Neuronal stem cell (in vitro differentiated cells): ENCODE measurements around the gene CPNE9.

ENCODE experiments used
- DNase-seq: peaks from one replicate; pipeline ENCODE4 v3.0.0-alpha.2; 2013; ENCODE audit warnings: low spot score
- H2AFZ ChIP-seq: one replicate; pipeline ENCODE4 v1.6.1; 2013; ENCODE audit warnings: mild to moderate bottlenecking, low read length, inconsistent platforms
- H2AK5ac ChIP-seq: 2 replicates; pipeline ENCODE4 v1.6.1; 2013; ENCODE audit warnings: low read depth, mild to moderate bottlenecking, inconsistent platforms, low read length, moderate library complexity, mixed read lengths
- H2BK120ac ChIP-seq: 2 replicates; pipeline ENCODE4 v1.6.1; 2013; ENCODE audit warnings: low read depth, mild to moderate bottlenecking, inconsistent platforms, low read length, moderate library complexity, mixed read lengths
- H2BK12ac ChIP-seq: one replicate; pipeline ENCODE4 v1.6.1; 2013; ENCODE audit warnings: low read length, inconsistent platforms
- H2BK15ac ChIP-seq: 2 replicates; pipeline ENCODE4 v1.6.1; 2013; ENCODE audit warnings: mild to moderate bottlenecking, low read length, inconsistent platforms, mixed read lengths
- H2BK5ac ChIP-seq: one replicate; pipeline ENCODE4 v1.6.1; 2013; ENCODE audit warnings: inconsistent platforms, mild to moderate bottlenecking, low read length, moderate library complexity
- H3K14ac ChIP-seq: one replicate; pipeline ENCODE4 v1.6.1; 2013; ENCODE audit warnings: low read length, inconsistent platforms
- H3K18ac ChIP-seq: 2 replicates; pipeline ENCODE4 v1.6.1; 2013; ENCODE audit warnings: low read length, inconsistent platforms
- H3K23ac ChIP-seq: 2 replicates; pipeline ENCODE4 v1.6.1; 2013; ENCODE audit warnings: low read depth, mild to moderate bottlenecking, mixed read lengths, low read length, inconsistent platforms; ENCODE audit not compliant: poor library complexity
- H3K27ac ChIP-seq: replicated peaks from 3 replicates; pipeline ENCODE4 v1.5.1; 2013; ENCODE audit warnings: low read length, inconsistent platforms
- H3K27me3 ChIP-seq, 3 experiments: 2 replicates each; pipeline ENCODE4 v1.6.1; 2013; ENCODE audit warnings: low read length in 3 of 3, mild to moderate bottlenecking in 2 of 3, inconsistent platforms in 1 of 3, low read depth in 1 of 3, mixed read lengths in 1 of 3, moderate library complexity in 1 of 3; ENCODE audit not compliant: control insufficient read depth in 3 of 3, insufficient read depth in 3 of 3
- H3K36me3 ChIP-seq, 2 donors: replicated peaks in 1 of 2; 2 replicates each; pipeline ENCODE4 v1.6.1; 2013; ENCODE audit warnings: low read length in 2 of 2; ENCODE audit not compliant: control insufficient read depth in 2 of 2, insufficient read depth in 2 of 2
- H3K4ac ChIP-seq: 2 replicates; pipeline ENCODE4 v1.6.1; 2013; ENCODE audit warnings: inconsistent platforms, mild to moderate bottlenecking, low read length, moderate library complexity
- H3K4me1 ChIP-seq, 2 donors: 1 replicate in 1 of 2; 2 replicates in 1 of 2; pipeline ENCODE4 v1.6.1; 2013; ENCODE audit warnings: low read length in 2 of 2, low read depth in 1 of 2; ENCODE audit not compliant: control insufficient read depth in 2 of 2, insufficient read depth in 1 of 2
- H3K4me2 ChIP-seq: one replicate; pipeline ENCODE4 v1.6.1; 2013; ENCODE audit warnings: mild to moderate bottlenecking, low read length, inconsistent platforms; ENCODE audit not compliant: insufficient read depth, poor library complexity, severe bottlenecking
- H3K4me3 ChIP-seq, 2 donors: 2 replicates each; pipeline ENCODE4 v1.5.1; 2013; ENCODE audit warnings: low read length in 2 of 2, mild to moderate bottlenecking in 2 of 2, inconsistent platforms in 1 of 2, moderate library complexity in 1 of 2
- H3K79me1 ChIP-seq: one replicate; pipeline ENCODE4 v1.6.1; 2013; ENCODE audit warnings: low read depth, mild to moderate bottlenecking, inconsistent platforms, low read length, moderate library complexity
- H3K9ac ChIP-seq: one replicate; pipeline ENCODE4 v1.6.1; 2013; ENCODE audit warnings: mild to moderate bottlenecking, low read depth, low read length, inconsistent platforms; ENCODE audit not compliant: poor library complexity
- H3K9me3 ChIP-seq, 2 donors: replicated peaks in 1 of 2; 2 replicates each; pipeline versions ENCODE3 to v1.6.1; 2013; ENCODE audit warnings: low read length in 2 of 2, mild to moderate bottlenecking in 2 of 2, inconsistent platforms in 1 of 2, low read depth in 1 of 2, mixed read lengths in 1 of 2, moderate library complexity in 1 of 2; ENCODE audit not compliant: control insufficient read depth in 2 of 2, insufficient read depth in 1 of 2
- H4K8ac ChIP-seq: one replicate; pipeline ENCODE4 v1.6.1; 2013; ENCODE audit warnings: low read depth, mild to moderate bottlenecking, inconsistent platforms, low read length, moderate library complexity
- H4K91ac ChIP-seq: one replicate; pipeline ENCODE4 v1.6.1; 2013; ENCODE audit warnings: low read length, low read depth, mild to moderate bottlenecking, inconsistent platforms; ENCODE audit not compliant: poor library complexity
- WGBS, 2 donors: extraction: QIAGEN DNeasy Blood & Tissue Kit; methylation state at CpG; one replicate each; pipeline ENCODE4 v1.1.7; 2013; ENCODE audit warnings: missing lambda C conversion rate in 2 of 2, mixed read lengths in 1 of 2; ENCODE audit not compliant: insufficient read length in 2 of 2, insufficient replicate concordance in 1 of 2; ENCODE audit errors: extremely low coverage in 2 of 2; 5-methylcytosine and 5-hydroxymethylcytosine counted together

The CPNE9 gene

DNA sequence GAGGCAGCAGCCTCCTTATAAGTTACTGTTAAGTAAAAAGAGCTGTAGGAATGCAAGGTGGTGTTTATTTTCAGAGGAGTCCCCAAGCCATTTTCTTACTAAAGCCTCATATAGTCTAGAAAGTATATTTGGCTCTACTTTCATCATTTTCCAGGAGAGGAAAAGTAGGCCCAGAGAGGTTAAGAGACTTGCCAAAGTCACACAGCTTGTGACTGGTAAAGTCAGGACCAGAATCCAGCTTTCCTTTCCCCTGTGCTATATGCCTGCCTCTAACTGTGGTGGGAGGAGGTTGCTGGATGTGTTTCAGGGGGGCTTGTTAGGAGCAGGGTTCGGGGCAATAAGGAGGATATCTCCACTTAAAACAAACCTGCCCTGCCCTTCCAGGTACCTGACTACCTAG is 38.9 kb downstream of the CPNE9 start:
- H3K23ac ChIP-seq, result no peak overlapping the region
- no peak overlapping the region for H3K4ac ChIP-seq
- peaks cover 86 to 100% of the 10 kb centered on the region in 2 donors for H3K36me3 ChIP-seq
- no CpG with 5 or more reads among the region's 1 CpG for WGBS, 2 donors
- no peak overlapping the region for H2BK5ac ChIP-seq
- H4K91ac ChIP-seq, result no peak overlapping the region
- no peak overlapping the region for H3K4me3 ChIP-seq
- no peaks in the 10 kb centered on the region for H3K79me1 ChIP-seq
- H3K18ac ChIP-seq, result no peak overlapping the region
- no peak overlapping the region for H2AK5ac ChIP-seq
- DNase-seq, result no peak
- H3K4me2 ChIP-seq, result no peak overlapping the region
- no peaks in the 10 kb centered on the region for H3K9me3 ChIP-seq
- no peak overlapping the region for H4K8ac ChIP-seq
- no peak overlapping the region for H2AFZ ChIP-seq
- no peaks in the 10 kb centered on the region for H3K27me3 ChIP-seq
- no peak overlapping the region for H2BK15ac ChIP-seq
- H3K14ac ChIP-seq, result no peak overlapping the region
- H2BK12ac ChIP-seq, result no peak overlapping the region
- H2BK120ac ChIP-seq, result no peak overlapping the region
- no peak overlapping the region for H3K9ac ChIP-seq
- no peak overlapping the region for H3K27ac ChIP-seq
- H3K4me1 ChIP-seq, result no peaks in the 10 kb centered on the region

GRCh38 chr3:9743548-9743947 is 39.9 kb downstream of the CPNE9 start:
- Histone ChIP-seq H2BK5ac (no peak overlapping the region), H3K23ac (peak overlapping the region; percentile 76), H3K4me3 (no peak overlapping the region), H2BK120ac (no peak overlapping the region), H3K27ac (no peak overlapping the region), H3K4me2 (no peak overlapping the region), H3K36me3 (peaks cover 88 to 100% of the 10 kb centered on the region in 2 donors), H3K27me3 (no peaks in the 10 kb centered on the region), H2AFZ (no peak overlapping the region), H3K4ac (no peak overlapping the region), H3K9me3 (peaks cover 0 to 2% of the 10 kb centered on the region in 2 donors), H4K91ac (no peak overlapping the region), H3K4me1 (no peaks in the 10 kb centered on the region), H2AK5ac (no peak overlapping the region), H4K8ac (no peak overlapping the region), H3K14ac (no peak overlapping the region), H3K79me1 (no peaks in the 10 kb centered on the region), H2BK15ac (no peak overlapping the region), H2BK12ac (no peak overlapping the region), H3K18ac (no peak overlapping the region), H3K9ac (no peak overlapping the region)
- WGBS, 2 donors, result no CpG with 5 or more reads among the region's 18 CpGs
- DNase-seq, result no peak

DNA sequence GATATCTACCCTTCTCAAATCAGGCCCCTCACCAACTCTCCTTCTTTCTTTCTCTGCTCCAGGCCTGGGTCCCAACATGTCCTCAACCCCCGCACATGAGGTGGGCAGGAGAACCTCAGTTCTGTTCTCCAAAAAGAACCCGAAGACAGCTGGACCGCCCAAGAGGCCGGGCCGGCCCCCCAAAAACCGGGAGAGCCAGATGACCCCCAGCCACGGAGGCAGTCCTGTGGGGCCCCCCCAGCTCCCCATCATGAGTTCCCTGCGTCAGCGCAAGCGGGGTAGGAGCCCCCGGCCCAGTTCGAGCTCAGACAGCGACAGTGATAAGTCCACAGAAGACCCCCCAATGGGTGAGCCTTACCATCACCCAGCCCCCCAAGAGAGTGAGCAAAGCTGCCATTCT is 40.5 kb downstream of the CPNE9 start:
- H3K27me3 ChIP-seq, result no peaks in the 10 kb centered on the region
- WGBS, 2 donors, result no CpG with 5 or more reads among the region's 13 CpGs
- peaks cover 82 to 98% of the 10 kb centered on the region in 2 donors for H3K36me3 ChIP-seq

DNA sequence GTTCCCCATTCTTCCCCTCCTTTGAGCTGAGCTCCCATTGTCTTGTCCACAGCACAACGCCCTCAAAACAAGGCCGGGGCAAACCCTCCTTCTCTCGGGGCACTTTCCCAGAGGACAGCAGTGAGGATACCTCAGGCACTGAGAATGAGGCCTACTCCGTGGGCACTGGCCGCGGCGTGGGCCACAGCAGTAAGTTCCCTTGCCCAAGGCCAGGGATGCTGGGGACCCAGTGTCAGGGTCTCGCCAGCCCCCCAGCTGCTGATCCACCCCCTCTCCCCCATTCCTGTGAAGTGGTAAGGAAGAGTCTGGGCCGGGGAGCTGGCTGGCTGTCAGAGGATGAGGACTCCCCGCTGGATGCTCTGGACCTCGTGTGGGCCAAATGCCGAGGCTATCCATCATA is 41.9 kb downstream of the CPNE9 start:
- no peak overlapping the region for H2BK15ac ChIP-seq
- DNase-seq, result no peak
- H3K4ac ChIP-seq, result no peak overlapping the region
- no peak overlapping the region for H2BK5ac ChIP-seq
- no peak overlapping the region for H4K8ac ChIP-seq
- no peak overlapping the region for H2AK5ac ChIP-seq
- H4K91ac ChIP-seq, result no peak overlapping the region
- H3K9me3 ChIP-seq, result peaks cover 0 to 2% of the 10 kb centered on the region in 2 donors
- H3K27me3 ChIP-seq, result no peaks in the 10 kb centered on the region
- no peak overlapping the region for H2AFZ ChIP-seq
- H3K4me3 ChIP-seq, result no peak overlapping the region
- H3K27ac ChIP-seq, result no peak overlapping the region
- H3K23ac ChIP-seq, result no peak overlapping the region
- H3K18ac ChIP-seq, result no peak overlapping the region
- WGBS, 2 donors, result no CpG with 5 or more reads among the region's 12 CpGs
- peaks cover 0 to 2% of the 10 kb centered on the region in 2 donors for H3K4me1 ChIP-seq
- no peak overlapping the region for H3K9ac ChIP-seq
- no peak overlapping the region for H3K4me2 ChIP-seq
- no peak overlapping the region for H3K14ac ChIP-seq
- no peak overlapping the region for H2BK12ac ChIP-seq
- H3K36me3 ChIP-seq, result peaks cover 70 to 85% of the 10 kb centered on the region in 2 donors
- peaks cover 3% of the 10 kb centered on the region for H3K79me1 ChIP-seq
- no peak overlapping the region for H2BK120ac ChIP-seq

More for the DNA sequence above, 40.5 kb downstream of the CPNE9 start:
- Histone ChIP-seq H3K9me3 (peaks cover 0 to 2% of the 10 kb centered on the region in 2 donors), H4K91ac (no peak overlapping the region), H3K79me1 (no peaks in the 10 kb centered on the region), H3K14ac (no peak overlapping the region), H2BK120ac (no peak overlapping the region), H3K4me2 (no peak overlapping the region), H3K4me1 (peaks cover 0 to 2% of the 10 kb centered on the region in 2 donors), H2BK12ac (no peak overlapping the region), H4K8ac (no peak overlapping the region), H3K9ac (no peak overlapping the region), H2AK5ac (no peak overlapping the region), H3K23ac (no peak overlapping the region), H3K4ac (no peak overlapping the region), H3K18ac (no peak overlapping the region), H2BK15ac (no peak overlapping the region), H2AFZ (no peak overlapping the region), H3K27ac (no peak overlapping the region), H2BK5ac (no peak overlapping the region), H3K4me3 (no peak overlapping the region)
- no peak for DNase-seq
